HEK293T (cell line): ENCODE data around the gene RTN4IP1.

Source experiments
- CTCF ChIA-PET: fragments of 350-600 bp; formaldehyde crosslinking; extraction: SDS; loops from one replicate; lab custom pipeline; 2021; ENCODE audit warnings: antibody characterized with exemption, inconsistent platforms; lab: Yijun Ruan, JAX
- POLR2A ChIA-PET: fragments of 350-600 bp; formaldehyde crosslinking; extraction: SDS; loops from one replicate; lab custom pipeline; 2020; ENCODE audit warnings: antibody characterized with exemption, inconsistent platforms; lab: Yijun Ruan, JAX
- DNase-seq: peaks from one replicate; pipeline ENCODE4 v3.0.0; 2012; ENCODE audit warnings: mixed read lengths; ENCODE audit errors: extremely low spot score
- ARNT ChIP-seq: fragments of 450-650 bp; IDR thresholded peaks from 2 replicates; pipeline ENCODE4 v1.6.1; 2017; ENCODE audit warnings: mild to moderate bottlenecking
- BHLHE40 ChIP-seq: fragments of 450-650 bp; IDR thresholded peaks from 2 replicates; pipeline ENCODE4 v1.6.1; 2016; ENCODE audit warnings: mild to moderate bottlenecking, moderate library complexity, borderline replicate concordance
- CTBP1 ChIP-seq: fragments of 450-650 bp; IDR thresholded peaks from 2 replicates; pipeline ENCODE4 v1.6.1; 2016; ENCODE audit warnings: borderline replicate concordance
- ELF4 ChIP-seq: fragments of 450-650 bp; IDR thresholded peaks from 2 replicates; pipeline ENCODE4 v1.6.1; 2017; ENCODE audit warnings: antibody characterized with exemption
- FOXA1 ChIP-seq: fragments of 450-650 bp; IDR thresholded peaks from 2 replicates; pipeline ENCODE4 v1.6.1; 2016; ENCODE audit warnings: mild to moderate bottlenecking
- FOXK2 ChIP-seq: fragments of 450-650 bp; IDR thresholded peaks from 2 replicates; pipeline ENCODE4 v1.6.1; 2016; ENCODE audit warnings: mild to moderate bottlenecking
- FOXM1 ChIP-seq: fragments of 450-650 bp; IDR thresholded peaks from 2 replicates; pipeline ENCODE4 v1.6.1; 2017; ENCODE audit warnings: mild to moderate bottlenecking, borderline replicate concordance
- HDGF ChIP-seq: fragments of 450-650 bp; IDR thresholded peaks from 2 replicates; pipeline ENCODE4 v1.6.1; 2017; ENCODE audit warnings: antibody characterized with exemption, borderline replicate concordance
- L3MBTL2 ChIP-seq: fragments of 450-650 bp; conservative IDR thresholded peaks from 2 replicates; pipeline ENCODE4 v1.6.1; 2016; ENCODE audit warnings: mild to moderate bottlenecking
- LEF1 ChIP-seq: fragments of 450-650 bp; IDR thresholded peaks from 2 replicates; pipeline ENCODE4 v1.6.1; 2017; ENCODE audit warnings: mild to moderate bottlenecking, borderline replicate concordance
- NFRKB ChIP-seq: fragments of 450-650 bp; IDR thresholded peaks from 2 replicates; pipeline ENCODE4 v1.6.1; 2016; ENCODE audit warnings: mild to moderate bottlenecking, moderate library complexity
- PKNOX1 ChIP-seq: fragments of 450-650 bp; IDR thresholded peaks from 2 replicates; pipeline ENCODE4 v1.6.1; 2016
- SP1 ChIP-seq: fragments of 450-650 bp; IDR thresholded peaks from 2 replicates; pipeline ENCODE4 v1.6.1; 2017
- SUZ12 ChIP-seq: fragments of 450-650 bp; IDR thresholded peaks from 2 replicates; pipeline ENCODE4 v1.6.1; 2016; ENCODE audit warnings: mild to moderate bottlenecking
- TARDBP ChIP-seq: fragments of 450-650 bp; IDR thresholded peaks from 2 replicates; pipeline ENCODE4 v1.6.1; 2016
- ZNF384 ChIP-seq: fragments of 450-650 bp; IDR thresholded peaks from 2 replicates; pipeline ENCODE4 v1.6.1; 2016

RTN4IP1 gene

GRCh38 chr6:106546691-106547414 is 82.4 kb downstream of the RTN4IP1 start:
- no peak for DNase-seq
- ChIA-PET CTCF (no interaction called here), POLR2A (interaction anchor here (1.1 kb wide), 1 partner anchor 221 kb away, joined by 3 read pairs; the partner anchor contains the start of gene ATG5)
- TF ChIP-seq SP1 (no peak), ARNT (no peak), TARDBP (no peak), FOXM1 (no peak), HDGF (no peak), BHLHE40 (no peak), ZNF384 (no peak), L3MBTL2 (no peak), ELF4 (no peak), LEF1 (no peak), NFRKB (no peak), SUZ12 (no peak), FOXK2 (no peak), CTBP1 (no peak), PKNOX1 (no peak), FOXA1 (no peak)

GRCh38 chr6:106546261-106546690 is 83.0 kb downstream of the RTN4IP1 start:
- ChIA-PET CTCF (no interaction called here), POLR2A (interaction anchor here (1.1 kb wide), 1 partner anchor 221 kb away, joined by 3 read pairs; the partner anchor contains the start of gene ATG5)
- TF ChIP-seq FOXK2 (no peak), FOXM1 (no peak), TARDBP (no peak), FOXA1 (no peak), SUZ12 (no peak), CTBP1 (no peak), BHLHE40 (no peak), ZNF384 (no peak), L3MBTL2 (no peak), LEF1 (no peak), SP1 (no peak), NFRKB (no peak), ARNT (no peak), PKNOX1 (no peak), ELF4 (no peak), HDGF (no peak)
- no peak for DNase-seq

GRCh38 chr6:106540907-106541306 is 88.4 kb downstream of the RTN4IP1 start:
- POLR2A ChIA-PET: interaction anchor here (1.0 kb wide), 1 partner anchor 10 kb away, joined by 3 read pairs; no protein-coding TSS in a partner anchor
- CTCF ChIA-PET: no interaction called here
- TF ChIP-seq ARNT (no peak), ELF4 (no peak), NFRKB (no peak), FOXK2 (no peak), FOXM1 (no peak), TARDBP (no peak), FOXA1 (no peak), SUZ12 (no peak), CTBP1 (no peak), BHLHE40 (no peak), LEF1 (no peak), ZNF384 (no peak)
- DNase-seq: no peak

GRCh38 chr6:106540432-106540831 is 88.9 kb downstream of the RTN4IP1 start:
- ChIA-PET CTCF (no interaction called here), POLR2A (interaction anchor here (1.0 kb wide), 1 partner anchor 10 kb away, joined by 3 read pairs; no protein-coding TSS in a partner anchor)
- TF ChIP-seq FOXM1 (no peak), ELF4 (no peak), SUZ12 (no peak), TARDBP (no peak), CTBP1 (no peak), ARNT (no peak), L3MBTL2 (no peak), NFRKB (no peak), FOXK2 (no peak), BHLHE40 (no peak), ZNF384 (no peak), FOXA1 (no peak), HDGF (no peak)
- DNase-seq: no peak

- CTCF ChIA-PET: interaction anchor here (1.1 kb wide), 1 partner anchor 210 kb away, joined by 3 read pairs; no protein-coding TSS in a partner anchor
- no peak for TF ChIP-seq BHLHE40
- TF ChIP-seq FOXA1: no peak
- TF ChIP-seq NFRKB: no peak
- TF ChIP-seq ARNT: no peak
- no peak for TF ChIP-seq LEF1
- no peak for TF ChIP-seq TARDBP
- TF ChIP-seq ELF4: no peak
- no peak for TF ChIP-seq ZNF384
- TF ChIP-seq PKNOX1: no peak
- TF ChIP-seq CTBP1: no peak
- TF ChIP-seq HDGF: no peak
- TF ChIP-seq L3MBTL2: no peak
- POLR2A ChIA-PET: interaction anchor here (1.0 kb wide), 1 partner anchor 9 kb away, joined by 3 read pairs; no protein-coding TSS in a partner anchor
- no peak for DNase-seq
Measured at GRCh38 chr6:106539936-106540335, 89.4 kb downstream of the RTN4IP1 start.
